Endodermal cell (in vitro differentiated cells): ENCODE results near the gene PRR3. TPM values are rescaled to one million over a fixed set of nuclear protein-coding genes. Genes with fewer than 3 reads are reported as not detected.

ENCODE experiments used
- DNase-seq: peaks from one replicate; pipeline ENCODE4 v3.0.0-alpha.2; 2017
- H3K27ac ChIP-seq: 2 replicates; pipeline ENCODE4 v1.5.1; 2013; ENCODE audit warnings: mild to moderate bottlenecking, low read depth, low read length, moderate library complexity
- H3K27me3 ChIP-seq: 2 replicates; pipeline ENCODE4 v1.6.1; 2013; ENCODE audit warnings: mild to moderate bottlenecking, low read length, moderate library complexity; ENCODE audit not compliant: insufficient read depth, control insufficient read depth, poor library complexity, severe bottlenecking
- H3K36me3 ChIP-seq: 2 replicates; pipeline ENCODE4 v1.7.0; 2013; ENCODE audit warnings: mild to moderate bottlenecking, low read length, moderate library complexity; ENCODE audit not compliant: control insufficient read depth, insufficient read depth
- H3K4me1 ChIP-seq: one replicate; pipeline ENCODE4 v1.7.0; 2013; ENCODE audit warnings: low read length; ENCODE audit not compliant: control insufficient read depth, insufficient read depth
- H3K4me3 ChIP-seq: 2 replicates; pipeline ENCODE4 v1.5.1; 2013; ENCODE audit warnings: mild to moderate bottlenecking, low read length, moderate library complexity
- H3K9ac ChIP-seq: 2 replicates; pipeline ENCODE4 v1.6.1; 2013; ENCODE audit warnings: mild to moderate bottlenecking, low read length, moderate library complexity; ENCODE audit not compliant: poor library complexity, severe bottlenecking; ENCODE audit errors: extremely low read depth
- H3K9me3 ChIP-seq: 2 replicates; pipeline ENCODE4 v1.6.1; 2013; ENCODE audit warnings: mild to moderate bottlenecking, low read length, moderate library complexity; ENCODE audit not compliant: control insufficient read depth
- H3K27ac Mint-ChIP-seq: 2 replicates; pipeline ENCODE4 v1.8.0; 2020; ENCODE audit warnings: mixed read lengths
- H3K27me3 Mint-ChIP-seq: 2 replicates; pipeline ENCODE4 v1.8.0; 2021; ENCODE audit warnings: mild to moderate bottlenecking, mixed read lengths; ENCODE audit not compliant: insufficient read depth
- H3K36me3 Mint-ChIP-seq: 2 replicates; pipeline ENCODE4 v1.8.0; 2020; ENCODE audit warnings: low read depth, mixed read lengths
- H3K4me1 Mint-ChIP-seq: 2 replicates; pipeline ENCODE4 v1.8.0; 2020; ENCODE audit warnings: mixed read lengths
- H3K4me3 Mint-ChIP-seq: 2 replicates; pipeline ENCODE4 v1.8.0; 2020; ENCODE audit warnings: mild to moderate bottlenecking, moderate library complexity, mixed read lengths
- H3K9me3 Mint-ChIP-seq: 2 replicates; pipeline ENCODE4 v1.8.0; 2020; ENCODE audit warnings: mild to moderate bottlenecking, mixed read lengths
- CTCF ChIP-seq: fragments of 200-600 bp; sonication (generic); conservative IDR thresholded peaks from 2 replicates; pipeline ENCODE4 v1.5.0; 2021; ENCODE audit warnings: antibody characterized with exemption, mild to moderate bottlenecking
- WGBS, 2 experiments: methylation state at CpG; one replicate each; pipeline versions ENCODE4 v1.1.5 to v1.1.7; 2013; ENCODE audit warnings: missing lambda C conversion rate in 2 of 2, mixed read lengths in 1 of 2; ENCODE audit not compliant: insufficient coverage in 1 of 2, insufficient read length in 1 of 2; 5-methylcytosine and 5-hydroxymethylcytosine counted together
- total RNA-seq, 2 donors: library from RNA; stranded (reverse); fragmentation: NEBNext Ultra II Directional in 1 of 2; extraction: Animal tissue kit (Norgen Biotek cat#: 25700) in 1 of 2; gene quantifications; 2 replicates in 1 of 2; 3 replicates in 1 of 2; pipeline ENCODE4 v1.2.1, GENCODE V29; 2021

PRR3 gene
- total RNA-seq, 2 donors from 2014 or later: 10.9 to 12.0 TPM

GRCh38 chr6:30543821-30544220 lies 13.3 kb upstream of the PRR3 start:
- no peaks in the 10 kb centered on the region for H3K9me3 Mint-ChIP-seq
- H3K9me3 ChIP-seq: no peaks in the 10 kb centered on the region
- no peak overlapping the region for H3K4me3 Mint-ChIP-seq
- DNase-seq: peak; percentile 5
- no peaks in the 10 kb centered on the region for H3K4me1 ChIP-seq
- H3K36me3 ChIP-seq: peaks cover 22% of the 10 kb centered on the region
- no peak overlapping the region for H3K4me3 ChIP-seq
- H3K27ac Mint-ChIP-seq: no peak overlapping the region
- TF ChIP-seq CTCF: no peak
- 89 to 100% methylated on average over 2 to 3 of the region's 3 CpGs for WGBS, 2 experiments
- H3K27me3 ChIP-seq: no peaks in the 10 kb centered on the region
- peaks cover 3% of the 10 kb centered on the region for H3K4me1 Mint-ChIP-seq
- H3K27ac ChIP-seq: no peak overlapping the region
- peaks cover 6% of the 10 kb centered on the region for H3K27me3 Mint-ChIP-seq
- H3K9ac ChIP-seq: no peak overlapping the region
- H3K36me3 Mint-ChIP-seq: peaks cover 15% of the 10 kb centered on the region

DNA sequence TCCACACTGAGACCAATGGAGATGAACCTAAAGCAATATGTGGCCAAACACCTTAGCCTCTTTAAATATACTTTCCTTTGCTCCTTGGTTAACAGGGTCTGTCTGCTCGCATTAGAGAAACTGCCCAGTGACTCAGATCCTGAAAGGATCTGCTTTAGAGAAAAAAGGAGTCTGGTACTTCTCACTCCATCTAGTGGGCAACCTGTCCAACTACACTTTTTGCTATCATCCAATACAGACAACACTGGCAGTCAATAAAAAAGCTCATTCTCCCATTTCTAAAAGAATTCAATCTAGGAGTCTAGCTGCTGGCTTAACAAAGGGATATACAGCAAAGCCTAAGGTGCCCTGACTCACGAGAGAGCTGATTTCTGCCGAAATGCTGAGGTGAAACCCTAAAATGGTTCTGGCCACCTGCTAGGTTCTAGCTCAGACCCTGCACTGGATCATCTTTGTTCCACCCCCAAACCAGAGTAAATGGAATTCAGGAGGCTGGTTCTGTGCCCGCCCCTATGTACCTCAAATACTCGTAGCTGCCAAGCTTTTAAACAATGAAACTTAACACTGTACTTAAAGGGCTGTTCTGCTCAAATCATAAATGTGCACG lies 12.3 kb upstream of the PRR3 start:
- Histone ChIP-seq H3K36me3 (peaks cover 32% of the 10 kb centered on the region), H3K4me3 (no peak overlapping the region), H3K27me3 (no peaks in the 10 kb centered on the region), H3K4me1 (no peaks in the 10 kb centered on the region), H3K9me3 (no peaks in the 10 kb centered on the region), H3K9ac (no peak overlapping the region), H3K27ac (no peak overlapping the region)
- H3K9me3 Mint-ChIP-seq: no peaks in the 10 kb centered on the region
- H3K27ac Mint-ChIP-seq: no peak overlapping the region
- peak; percentile 80 for TF ChIP-seq CTCF
- peaks cover 23% of the 10 kb centered on the region for H3K36me3 Mint-ChIP-seq
- peak; percentile 42 for DNase-seq
- WGBS, 2 experiments: 50 to 53% methylated on average over 5 to 6 of the region's 6 CpGs
- H3K27me3 Mint-ChIP-seq: peaks cover 6% of the 10 kb centered on the region
- H3K4me3 Mint-ChIP-seq: no peak overlapping the region
- H3K4me1 Mint-ChIP-seq: peaks cover 3% of the 10 kb centered on the region

GRCh38 chr6:30547454-30547853 lies 9.6 kb upstream of the PRR3 start:
- no peaks in the 10 kb centered on the region for H3K4me1 Mint-ChIP-seq
- H3K27me3 Mint-ChIP-seq: peaks cover 4% of the 10 kb centered on the region
- peak; percentile 7 for DNase-seq
- H3K36me3 Mint-ChIP-seq: peaks cover 43% of the 10 kb centered on the region
- no peaks in the 10 kb centered on the region for H3K9me3 Mint-ChIP-seq
- no peak overlapping the region for H3K27ac Mint-ChIP-seq
- Histone ChIP-seq H3K9ac (no peak overlapping the region), H3K27me3 (no peaks in the 10 kb centered on the region), H3K9me3 (no peaks in the 10 kb centered on the region), H3K36me3 (peaks cover 57% of the 10 kb centered on the region), H3K4me1 (no peaks in the 10 kb centered on the region), H3K27ac (no peak overlapping the region), H3K4me3 (no peak overlapping the region)
- no peak overlapping the region for H3K4me3 Mint-ChIP-seq
- WGBS, 2 experiments: 94 to 98% methylated on average over 6 of the region's 6 CpGs
- no peak for TF ChIP-seq CTCF
